ENCODE results near the gene TMEM187.

The TMEM187 gene

GRCh38 chrX:153931151-153931550, 41.4 kb upstream of the TMEM187 start:
- TF ChIP-seq, protein P1, sequence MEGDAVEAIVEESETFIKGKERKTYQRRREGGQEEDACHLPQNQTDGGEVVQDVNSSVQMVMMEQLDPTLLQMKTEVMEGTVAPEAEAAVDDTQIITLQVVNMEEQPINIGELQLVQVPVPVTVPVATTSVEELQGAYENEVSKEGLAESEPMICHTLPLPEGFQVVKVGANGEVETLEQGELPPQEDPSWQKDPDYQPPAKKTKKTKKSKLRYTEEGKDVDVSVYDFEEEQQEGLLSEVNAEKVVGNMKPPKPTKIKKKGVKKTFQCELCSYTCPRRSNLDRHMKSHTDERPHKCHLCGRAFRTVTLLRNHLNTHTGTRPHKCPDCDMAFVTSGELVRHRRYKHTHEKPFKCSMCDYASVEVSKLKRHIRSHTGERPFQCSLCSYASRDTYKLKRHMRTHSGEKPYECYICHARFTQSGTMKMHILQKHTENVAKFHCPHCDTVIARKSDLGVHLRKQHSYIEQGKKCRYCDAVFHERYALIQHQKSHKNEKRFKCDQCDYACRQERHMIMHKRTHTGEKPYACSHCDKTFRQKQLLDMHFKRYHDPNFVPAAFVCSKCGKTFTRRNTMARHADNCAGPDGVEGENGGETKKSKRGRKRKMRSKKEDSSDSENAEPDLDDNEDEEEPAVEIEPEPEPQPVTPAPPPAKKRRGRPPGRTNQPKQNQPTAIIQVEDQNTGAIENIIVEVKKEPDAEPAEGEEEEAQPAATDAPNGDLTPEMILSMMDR (conservative IDR thresholded peaks at IDR 0.05; ENCODE audit: low read depth, low read length), result no peak
- H3K4me3 ChIP-seq (ENCODE audit: low read depth, low read length), result no peak overlapping the region
- no peak for DNase-seq (ENCODE audit: low read depth)

DNA sequence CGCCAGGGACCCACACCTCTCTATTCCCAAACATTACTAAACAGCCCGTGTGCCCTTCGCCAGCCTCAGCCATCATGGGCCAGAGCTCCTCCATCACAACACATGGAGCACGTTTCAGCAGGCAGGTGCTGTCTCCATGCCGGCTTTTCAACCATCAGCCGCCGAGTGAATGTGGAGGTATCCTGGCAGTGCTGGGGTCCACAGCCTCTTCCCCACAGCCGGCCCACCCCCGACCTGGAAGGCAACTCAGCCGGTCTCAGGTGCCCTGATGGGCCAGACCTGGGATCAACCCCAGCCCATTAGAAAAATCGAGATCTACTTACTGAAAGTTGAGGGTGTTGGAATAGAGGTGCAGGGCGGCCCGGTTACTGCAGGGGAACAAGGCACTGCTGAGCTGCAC, 40.8 kb upstream of the TMEM187 start:
- TF ChIP-seq, protein P1 (conservative IDR thresholded peaks at IDR 0.05; ENCODE audit: low read depth, low read length), result no peak
- no peak for DNase-seq (ENCODE audit: low read depth)
- no peak overlapping the region for H3K4me3 ChIP-seq (ENCODE audit: low read depth, low read length)

DNA sequence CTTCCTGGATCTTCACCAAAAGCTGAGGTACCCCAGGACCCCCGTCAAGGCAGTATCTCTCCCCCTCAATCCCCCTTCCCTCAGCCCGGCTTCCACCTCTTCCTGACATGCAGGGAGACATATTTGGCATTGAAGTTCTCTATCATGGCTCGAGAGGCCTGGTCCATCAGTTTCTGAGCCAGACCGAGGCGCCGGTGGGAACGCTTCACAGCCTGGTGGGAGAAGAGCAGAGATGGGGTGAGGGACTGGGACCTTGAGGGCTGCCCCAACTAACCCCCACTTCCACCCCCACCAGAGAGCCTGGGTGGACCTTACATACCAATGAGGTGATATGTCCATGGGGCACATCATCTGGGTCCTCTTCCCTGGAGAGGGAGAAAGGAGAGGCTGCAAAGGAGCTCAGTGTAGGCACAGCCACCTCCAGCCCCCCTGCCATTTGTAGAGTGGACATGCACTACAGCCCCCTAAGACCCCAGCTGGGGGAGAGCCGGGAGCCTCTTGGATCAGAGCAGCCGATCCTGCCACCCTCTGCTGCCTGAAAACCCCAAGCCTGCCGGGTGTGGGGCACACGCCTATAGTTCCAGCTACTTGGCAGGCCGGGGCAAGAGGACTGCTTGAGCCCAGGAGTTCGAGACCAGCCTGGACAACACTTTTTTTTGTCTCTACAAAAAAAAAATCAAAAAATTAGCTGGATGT, 40.2 kb upstream of the TMEM187 start:
- no peak overlapping the region for H3K4me3 ChIP-seq (ENCODE audit: low read depth, low read length)
- TF ChIP-seq, protein P1 (conservative IDR thresholded peaks at IDR 0.05; ENCODE audit: low read depth, low read length), result no peak
- DNase-seq (ENCODE audit: low read depth), result no peak

- peak; percentile 44 for DNase-seq (ENCODE audit: low read depth)
- TF ChIP-seq, protein P1 (conservative IDR thresholded peaks at IDR 0.05; ENCODE audit: low read depth, low read length), result no peak
- H3K4me3 ChIP-seq (ENCODE audit: low read depth, low read length), result peak overlapping the region; percentile 70
Observed at GRCh38 chrX:153933748-153934147, 38.8 kb upstream of the TMEM187 start.

DNA sequence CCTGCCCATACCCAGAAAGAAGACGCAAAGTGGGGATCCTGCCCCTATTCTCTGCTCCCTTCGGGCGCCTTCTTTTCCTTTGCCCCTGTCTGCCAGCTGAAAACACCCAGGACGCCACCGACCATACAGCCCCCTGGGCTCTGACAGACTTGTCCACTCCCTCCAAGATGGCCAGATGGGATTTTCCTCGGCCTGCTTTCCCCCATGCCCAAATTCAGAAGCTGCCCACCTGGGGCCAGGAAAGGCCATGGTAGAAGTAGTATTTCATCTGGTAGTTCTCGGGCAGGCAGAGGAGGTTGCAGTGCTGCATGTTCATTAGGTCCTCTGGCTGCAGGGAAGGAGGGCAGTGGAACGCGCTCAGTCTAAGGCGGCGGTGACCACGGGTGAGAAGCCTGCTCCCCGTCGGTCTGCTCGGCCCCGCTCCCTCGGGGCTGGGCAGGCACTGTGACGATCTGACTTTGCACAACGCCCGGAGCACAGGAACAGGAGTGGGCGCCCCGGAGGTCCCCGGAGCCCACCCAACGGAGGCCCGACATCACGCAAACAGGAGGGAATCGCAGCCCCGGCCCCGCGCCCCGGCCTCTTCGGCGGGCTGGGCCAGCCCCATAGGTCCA, 38.3 kb upstream of the TMEM187 start:
- peak overlapping the region; percentile 70 for H3K4me3 ChIP-seq (ENCODE audit: low read depth, low read length)
- TF ChIP-seq, protein P1 (conservative IDR thresholded peaks at IDR 0.05; ENCODE audit: low read depth, low read length), result no peak
- DNase-seq (ENCODE audit: low read depth), result no peak

- H3K4me3 ChIP-seq (ENCODE audit: low read depth, low read length), result peak within 1 kb of the TSS; percentile 70
- peak; percentile 69 for DNase-seq (ENCODE audit: low read depth)
- TF ChIP-seq, protein P1 (conservative IDR thresholded peaks at IDR 0.05; ENCODE audit: low read depth, low read length), result no peak
Observed at GRCh38 chrX:153934762-153935325, 37.7 kb upstream of the TMEM187 start, which contains the start of gene NAA10. Gene NAA10 (minus strand): TSS chrX:153935037. CDS start chrX:153934904, 133 bp downstream.

Data from choroid plexus epithelial cell (primary cell).